Measurements from ENCODE around the gene GRIA3.

GRCh38 chrX:123189338-123189737 lies 5.3 kb downstream of the GRIA3 start:
- TF ChIP-seq POLR2AphosphoS5 (IDR thresholded peaks at IDR 0.05) (no peak), CTCF (IDR thresholded peaks at IDR 0.05) (no peak)

Measured in esophagus muscularis mucosa (tissue), 3 donors.